PFSK-1 (cell line): ENCODE data around the gene MED9.

Experiments used
- POLR2AphosphoS5 ChIP-seq: IDR thresholded peaks from 2 replicates; pipeline ENCODE4 v1.6.1; 2012; ENCODE audit warnings: low read depth, mild to moderate bottlenecking, control low read depth, low read length, moderate library complexity
- SIN3A ChIP-seq: IDR thresholded peaks from 2 replicates; pipeline ENCODE4 v1.6.1; 2012; ENCODE audit warnings: mild to moderate bottlenecking, low read length, moderate library complexity, borderline replicate concordance; ENCODE audit not compliant: insufficient read depth
- TAF1 ChIP-seq: IDR thresholded peaks from 2 replicates; pipeline ENCODE4 v1.6.1; 2012; ENCODE audit warnings: low read length, control low read depth, borderline replicate concordance; ENCODE audit not compliant: insufficient read depth
- TF ChIP-seq, protein P1 (sequence below), 2 experiments: IDR thresholded peaks; 2 replicates each; pipeline versions ENCODE4 v1.6.1 to v1.8.0; 2011 to 2012; ENCODE audit warnings: low read depth in 2 of 2, low read length in 2 of 2, control low read depth in 1 of 2, inconsistent platforms in 1 of 2, mild to moderate bottlenecking in 1 of 2, moderate library complexity in 1 of 2; ENCODE audit not compliant: insufficient read depth in 1 of 2

DNA sequence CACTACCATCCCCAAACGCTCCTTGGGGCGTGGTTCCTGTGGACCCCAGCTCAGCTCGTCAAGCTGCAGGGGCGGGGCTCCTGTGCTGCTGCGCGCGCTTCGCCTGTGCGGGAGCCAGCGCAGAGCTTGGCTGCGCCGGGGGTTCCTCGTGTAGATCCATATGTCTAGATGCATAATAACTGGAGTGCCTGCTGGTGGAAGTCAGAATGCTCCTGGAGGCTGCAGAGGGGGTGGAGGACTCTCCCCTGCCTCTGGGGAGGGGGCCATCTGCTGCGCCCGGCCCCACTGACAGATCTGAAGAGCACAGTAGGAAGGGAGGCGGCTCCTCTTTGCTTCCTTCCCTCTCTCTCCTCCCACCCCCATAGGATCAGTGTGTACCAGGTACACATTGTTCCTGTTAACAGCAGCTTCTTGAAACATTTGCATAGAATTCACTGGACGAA, 14.8 kb downstream of the MED9 start:
- TF ChIP-seq, protein P1, sequence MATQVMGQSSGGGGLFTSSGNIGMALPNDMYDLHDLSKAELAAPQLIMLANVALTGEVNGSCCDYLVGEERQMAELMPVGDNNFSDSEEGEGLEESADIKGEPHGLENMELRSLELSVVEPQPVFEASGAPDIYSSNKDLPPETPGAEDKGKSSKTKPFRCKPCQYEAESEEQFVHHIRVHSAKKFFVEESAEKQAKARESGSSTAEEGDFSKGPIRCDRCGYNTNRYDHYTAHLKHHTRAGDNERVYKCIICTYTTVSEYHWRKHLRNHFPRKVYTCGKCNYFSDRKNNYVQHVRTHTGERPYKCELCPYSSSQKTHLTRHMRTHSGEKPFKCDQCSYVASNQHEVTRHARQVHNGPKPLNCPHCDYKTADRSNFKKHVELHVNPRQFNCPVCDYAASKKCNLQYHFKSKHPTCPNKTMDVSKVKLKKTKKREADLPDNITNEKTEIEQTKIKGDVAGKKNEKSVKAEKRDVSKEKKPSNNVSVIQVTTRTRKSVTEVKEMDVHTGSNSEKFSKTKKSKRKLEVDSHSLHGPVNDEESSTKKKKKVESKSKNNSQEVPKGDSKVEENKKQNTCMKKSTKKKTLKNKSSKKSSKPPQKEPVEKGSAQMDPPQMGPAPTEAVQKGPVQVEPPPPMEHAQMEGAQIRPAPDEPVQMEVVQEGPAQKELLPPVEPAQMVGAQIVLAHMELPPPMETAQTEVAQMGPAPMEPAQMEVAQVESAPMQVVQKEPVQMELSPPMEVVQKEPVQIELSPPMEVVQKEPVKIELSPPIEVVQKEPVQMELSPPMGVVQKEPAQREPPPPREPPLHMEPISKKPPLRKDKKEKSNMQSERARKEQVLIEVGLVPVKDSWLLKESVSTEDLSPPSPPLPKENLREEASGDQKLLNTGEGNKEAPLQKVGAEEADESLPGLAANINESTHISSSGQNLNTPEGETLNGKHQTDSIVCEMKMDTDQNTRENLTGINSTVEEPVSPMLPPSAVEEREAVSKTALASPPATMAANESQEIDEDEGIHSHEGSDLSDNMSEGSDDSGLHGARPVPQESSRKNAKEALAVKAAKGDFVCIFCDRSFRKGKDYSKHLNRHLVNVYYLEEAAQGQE (IDR thresholded peaks at IDR 0.05; ENCODE audit: insufficient read depth in 1 of 2, low read depth in 2 of 2, low read length in 2 of 2) = no peak
- TF ChIP-seq TAF1 (no peak), POLR2AphosphoS5 (no peak), SIN3A (no peak)
